Mesenchymal stem cell (in vitro differentiated cells and primary cell): ENCODE data around the gene TRAF2.

Experiments used
- DNase-seq: peaks from one replicate; pipeline ENCODE4 v3.0.0-alpha.2; 2013
- H2AFZ ChIP-seq: one replicate; pipeline ENCODE4 v1.6.1; 2013; ENCODE audit warnings: low read depth, mild to moderate bottlenecking, control low read depth, inconsistent platforms, low read length, moderate library complexity
- H2AK5ac ChIP-seq: 2 replicates; pipeline ENCODE4 v1.6.1; 2013; ENCODE audit warnings: low read length, moderate library complexity, mild to moderate bottlenecking, inconsistent platforms; ENCODE audit not compliant: severe bottlenecking
- H2BK120ac ChIP-seq: one replicate; pipeline ENCODE4 v1.6.1; 2013; ENCODE audit warnings: low read depth, mild to moderate bottlenecking, inconsistent platforms, low read length, moderate library complexity
- H2BK12ac ChIP-seq, 2 experiments: one replicate each; pipeline ENCODE4 v1.6.1; 2013; ENCODE audit warnings: inconsistent platforms in 2 of 2, low read length in 2 of 2, mild to moderate bottlenecking in 2 of 2, moderate library complexity in 2 of 2, control low read depth in 1 of 2
- H2BK15ac ChIP-seq: one replicate; pipeline ENCODE4 v1.6.1; 2013; ENCODE audit warnings: mild to moderate bottlenecking, low read depth, inconsistent platforms; ENCODE audit not compliant: poor library complexity, severe bottlenecking
- H2BK5ac ChIP-seq: 2 replicates; pipeline ENCODE4 v1.6.1; 2013; ENCODE audit warnings: low read depth, mild to moderate bottlenecking, low read length, control low read depth, inconsistent platforms; ENCODE audit not compliant: poor library complexity, severe bottlenecking
- H3K14ac ChIP-seq, 2 experiments: one replicate each; pipeline ENCODE4 v1.6.1; 2013; ENCODE audit warnings: inconsistent platforms in 2 of 2, low read length in 2 of 2, control low read depth in 1 of 2, mild to moderate bottlenecking in 1 of 2, moderate library complexity in 1 of 2
- H3K18ac ChIP-seq, 2 experiments: one replicate each; pipeline ENCODE4 v1.6.1; 2013; ENCODE audit warnings: inconsistent platforms in 2 of 2, low read length in 2 of 2, control low read depth in 1 of 2, low read depth in 1 of 2, mild to moderate bottlenecking in 1 of 2
- H3K23ac ChIP-seq, 2 experiments: one replicate each; pipeline ENCODE4 v1.6.1; 2013; ENCODE audit warnings: inconsistent platforms in 2 of 2, low read length in 2 of 2, mild to moderate bottlenecking in 2 of 2, moderate library complexity in 2 of 2, control low read depth in 1 of 2
- H3K27ac ChIP-seq: 2 replicates; pipeline ENCODE4 v1.5.1; 2013; ENCODE audit warnings: mild to moderate bottlenecking, moderate library complexity, low read length, control low read depth, inconsistent platforms; ENCODE audit not compliant: poor library complexity, severe bottlenecking
- H3K27me3 ChIP-seq, 2 experiments: 2 replicates each; pipeline versions ENCODE4 v1.6.1 to v1.7.0; 2013; ENCODE audit warnings: low read length in 2 of 2, mild to moderate bottlenecking in 2 of 2, moderate library complexity in 2 of 2, control low read depth in 1 of 2, inconsistent platforms in 1 of 2; ENCODE audit not compliant: control insufficient read depth in 1 of 2, insufficient read depth in 1 of 2
- H3K36me3 ChIP-seq, 2 experiments: 2 replicates each; pipeline versions ENCODE4 v1.6.1 to v1.7.0; 2013; ENCODE audit warnings: low read length in 2 of 2, control low read depth in 1 of 2, inconsistent platforms in 1 of 2, low read depth in 1 of 2, mild to moderate bottlenecking in 1 of 2; ENCODE audit not compliant: insufficient read depth in 2 of 2, control insufficient read depth in 1 of 2
- H3K4ac ChIP-seq, 2 experiments: one replicate each; pipeline ENCODE4 v1.6.1; 2013; ENCODE audit warnings: inconsistent platforms in 2 of 2, low read length in 2 of 2, mild to moderate bottlenecking in 2 of 2, moderate library complexity in 2 of 2, control low read depth in 1 of 2, low read depth in 1 of 2
- H3K4me1 ChIP-seq: 2 replicates; pipeline ENCODE4 v1.6.1; 2013; ENCODE audit warnings: low read depth, low read length, control low read depth; ENCODE audit not compliant: control insufficient read depth, insufficient read depth
- H3K4me2 ChIP-seq: 2 replicates; pipeline ENCODE4 v1.6.1; 2013; ENCODE audit warnings: low read length, mild to moderate bottlenecking, inconsistent platforms; ENCODE audit not compliant: poor library complexity, severe bottlenecking
- H3K4me3 ChIP-seq, 2 experiments: 2 replicates each; pipeline versions ENCODE4 v1.5.1 to v1.7.0; 2013; ENCODE audit warnings: low read length in 2 of 2, mild to moderate bottlenecking in 2 of 2, control low read depth in 1 of 2, low read depth in 1 of 2; ENCODE audit not compliant: insufficient read depth in 1 of 2
- H3K79me1 ChIP-seq: replicated peaks from 2 replicates; pipeline ENCODE4 v1.6.1; 2013; ENCODE audit warnings: mild to moderate bottlenecking, control low read depth, low read length, inconsistent platforms; ENCODE audit not compliant: poor library complexity, severe bottlenecking
- H3K9ac ChIP-seq: 2 replicates; pipeline ENCODE4 v1.7.0; 2013; ENCODE audit warnings: mild to moderate bottlenecking, low read length, moderate library complexity
- H3K9me3 ChIP-seq: 2 replicates; pipeline ENCODE4 v1.7.0; 2013; ENCODE audit warnings: mild to moderate bottlenecking, low read length; ENCODE audit not compliant: control insufficient read depth
- H4K8ac ChIP-seq: one replicate; pipeline ENCODE4 v1.6.1; 2013; ENCODE audit warnings: inconsistent platforms, mild to moderate bottlenecking, low read length, moderate library complexity
- H4K91ac ChIP-seq: one replicate; pipeline ENCODE4 v1.6.1; 2013; ENCODE audit warnings: mild to moderate bottlenecking, low read length, inconsistent platforms
- WGBS: methylation state at CpG from one replicate; pipeline ENCODE4 v1.1.7; 2013; ENCODE audit warnings: mixed read lengths; 5-methylcytosine and 5-hydroxymethylcytosine counted together

The TRAF2 gene

GRCh38 chr9:136838314-136839228 is 47.7 kb upstream of the TRAF2 start:
- Histone ChIP-seq H3K4me2 (no peak overlapping the region), H3K4me3 (no peak overlapping the region), H3K23ac (no peak overlapping the region), H3K4me1 (peaks cover 41% of the 10 kb centered on the region), H2BK15ac (no peak overlapping the region), H3K27me3 (peaks cover 0 to 4% of the 10 kb centered on the region in 2 experiments), H3K36me3 (peaks cover 20 to 59% of the 10 kb centered on the region in 2 experiments), H2BK120ac (no peak overlapping the region), H4K91ac (no peak overlapping the region), H3K18ac (no peak overlapping the region), H3K9ac (no peak overlapping the region), H3K14ac (no peak overlapping the region), H3K27ac (no peak overlapping the region), H3K79me1 (peaks cover 8% of the 10 kb centered on the region), H2AFZ (no peak overlapping the region), H2BK12ac (no peak overlapping the region), H2AK5ac (no peak overlapping the region), H3K9me3 (no peaks in the 10 kb centered on the region), H2BK5ac (no peak overlapping the region), H4K8ac (no peak overlapping the region), H3K4ac (no peak overlapping the region)
- DNase-seq, result no peak
- WGBS, result 91% methylated on average over 28 of the region's 29 CpGs

DNA sequence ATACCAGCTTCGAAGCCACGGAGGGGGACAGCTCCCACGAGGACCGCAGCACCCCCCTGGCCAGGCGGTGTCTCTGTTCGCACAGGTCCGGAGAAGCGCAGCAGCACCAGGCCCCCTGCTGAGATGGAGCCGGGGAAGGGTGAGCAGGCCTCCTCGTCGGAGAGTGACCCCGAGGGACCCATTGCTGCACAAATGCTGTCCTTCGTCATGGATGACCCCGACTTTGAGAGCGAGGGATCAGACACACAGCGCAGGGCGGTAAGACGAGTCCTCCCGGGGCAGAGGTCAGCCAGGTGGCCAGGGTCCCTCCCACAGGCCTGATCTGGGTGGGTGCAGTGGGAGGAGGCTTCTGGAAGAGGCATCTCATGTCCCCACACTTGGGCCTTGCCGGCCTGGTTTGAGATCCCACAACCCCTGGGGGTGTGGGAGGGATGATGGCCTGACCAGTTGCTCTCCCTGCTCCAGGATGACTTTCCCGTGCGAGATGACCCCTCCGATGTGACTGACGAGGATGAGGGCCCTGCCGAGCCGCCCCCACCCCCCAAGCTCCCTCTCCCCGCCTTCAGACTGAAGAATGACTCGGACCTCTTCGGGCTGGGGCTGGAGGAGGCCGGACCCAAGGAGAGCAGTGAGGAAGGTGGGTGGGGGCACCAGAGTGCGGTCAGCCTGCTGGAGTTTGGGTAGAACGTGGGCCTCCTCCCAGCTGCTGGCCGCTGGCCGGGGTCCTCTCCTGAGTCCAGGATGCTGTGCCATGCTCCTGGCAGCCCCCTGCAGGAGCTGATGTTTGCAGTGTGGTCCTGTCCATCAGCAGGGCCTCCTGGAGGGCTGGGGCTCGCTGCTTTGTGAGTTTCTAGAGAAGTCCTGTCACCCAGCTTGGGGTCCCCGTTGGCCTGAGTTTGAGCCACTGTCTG is 46.8 kb upstream of the TRAF2 start:
- H2BK120ac ChIP-seq, result no peak overlapping the region
- peak overlapping the region; percentile 0 for H3K27ac ChIP-seq
- H3K4ac ChIP-seq, result no peak overlapping the region
- H3K9me3 ChIP-seq, result no peaks in the 10 kb centered on the region
- peak overlapping the region; percentile 1 for H2AK5ac ChIP-seq
- H3K27me3 ChIP-seq, result peaks cover 0 to 4% of the 10 kb centered on the region in 2 experiments
- H3K9ac ChIP-seq, result no peak overlapping the region
- H3K23ac ChIP-seq, result no peak overlapping the region
- no peak overlapping the region for H4K8ac ChIP-seq
- no peak overlapping the region for H2BK15ac ChIP-seq
- H3K36me3 ChIP-seq, result peaks cover 12 to 62% of the 10 kb centered on the region in 2 experiments
- no peak overlapping the region for H3K4me2 ChIP-seq
- WGBS, result 91% methylated on average over 34 of the region's 36 CpGs
- peaks cover 7% of the 10 kb centered on the region for H3K79me1 ChIP-seq
- H3K4me1 ChIP-seq, result peaks cover 45% of the 10 kb centered on the region
- H2BK5ac ChIP-seq, result no peak overlapping the region
- H3K14ac ChIP-seq, result no peak overlapping the region
- no peak overlapping the region for H3K4me3 ChIP-seq
- H2AFZ ChIP-seq, result no peak overlapping the region
- no peak overlapping the region for H2BK12ac ChIP-seq
- no peak overlapping the region for H4K91ac ChIP-seq
- H3K18ac ChIP-seq, result no peak overlapping the region
- DNase-seq, result no peak

DNA sequence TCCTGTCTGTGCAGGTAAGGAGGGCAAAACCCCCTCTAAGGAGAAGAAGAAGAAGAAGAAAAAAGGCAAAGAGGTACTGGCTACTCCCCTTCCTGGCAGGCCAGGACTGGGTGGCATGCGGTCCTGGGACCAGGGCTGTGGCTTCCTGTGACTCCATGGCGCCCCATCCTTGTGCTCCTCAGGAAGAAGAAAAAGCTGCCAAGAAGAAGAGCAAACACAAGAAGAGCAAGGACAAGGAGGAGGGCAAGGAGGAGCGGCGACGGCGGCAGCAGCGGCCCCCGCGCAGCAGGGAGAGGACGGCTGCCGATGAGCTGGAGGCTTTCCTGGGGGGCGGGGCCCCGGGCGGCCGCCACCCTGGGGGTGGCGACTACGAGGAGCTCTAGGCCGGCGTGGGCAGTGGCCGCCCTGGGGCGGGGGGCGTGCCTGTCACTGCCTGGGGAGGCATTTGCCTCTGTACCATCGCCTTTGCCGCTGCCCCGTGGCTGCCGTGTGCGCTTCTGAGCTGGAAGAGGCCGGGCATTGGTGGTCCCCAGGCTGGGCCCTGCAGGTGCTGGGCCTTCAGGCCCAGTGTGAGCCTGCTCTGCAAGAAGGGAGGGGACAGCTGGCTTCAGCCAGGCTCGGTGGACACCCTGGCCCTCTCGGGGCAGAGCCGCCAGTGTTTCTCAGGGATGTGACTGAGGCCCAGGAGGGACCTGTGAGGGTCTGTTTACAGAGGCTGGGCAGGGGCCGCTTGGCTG is 46.0 kb upstream of the TRAF2 start:
- H3K14ac ChIP-seq, result no peak overlapping the region
- 85% methylated on average over 32 of the region's 32 CpGs for WGBS
- H3K27me3 ChIP-seq, result peaks cover 0 to 7% of the 10 kb centered on the region in 2 experiments
- no peak overlapping the region for H4K91ac ChIP-seq
- H4K8ac ChIP-seq, result no peak overlapping the region
- H2BK15ac ChIP-seq, result no peak overlapping the region
- H3K79me1 ChIP-seq, result peaks cover 4% of the 10 kb centered on the region
- no peak overlapping the region for H3K4ac ChIP-seq
- H3K36me3 ChIP-seq, result peaks cover 12 to 64% of the 10 kb centered on the region in 2 experiments
- H3K9ac ChIP-seq, result no peak overlapping the region
- H3K23ac ChIP-seq, result no peak overlapping the region
- H2BK120ac ChIP-seq, result no peak overlapping the region
- H3K4me2 ChIP-seq, result no peak overlapping the region
- no peak overlapping the region for H2AFZ ChIP-seq
- no peak overlapping the region for H2BK5ac ChIP-seq
- H3K9me3 ChIP-seq, result no peaks in the 10 kb centered on the region
- peak overlapping the region; percentile 23 for H2AK5ac ChIP-seq
- H3K18ac ChIP-seq, result peak overlapping the region in 1 of 2 experiments; percentile 18
- peak overlapping the region; percentile 83 for H3K27ac ChIP-seq
- peaks cover 45% of the 10 kb centered on the region for H3K4me1 ChIP-seq
- H2BK12ac ChIP-seq, result no peak overlapping the region
- DNase-seq, result no peak
- no peak overlapping the region for H3K4me3 ChIP-seq
